Measurements from ENCODE around the gene UBN1.

DNA sequence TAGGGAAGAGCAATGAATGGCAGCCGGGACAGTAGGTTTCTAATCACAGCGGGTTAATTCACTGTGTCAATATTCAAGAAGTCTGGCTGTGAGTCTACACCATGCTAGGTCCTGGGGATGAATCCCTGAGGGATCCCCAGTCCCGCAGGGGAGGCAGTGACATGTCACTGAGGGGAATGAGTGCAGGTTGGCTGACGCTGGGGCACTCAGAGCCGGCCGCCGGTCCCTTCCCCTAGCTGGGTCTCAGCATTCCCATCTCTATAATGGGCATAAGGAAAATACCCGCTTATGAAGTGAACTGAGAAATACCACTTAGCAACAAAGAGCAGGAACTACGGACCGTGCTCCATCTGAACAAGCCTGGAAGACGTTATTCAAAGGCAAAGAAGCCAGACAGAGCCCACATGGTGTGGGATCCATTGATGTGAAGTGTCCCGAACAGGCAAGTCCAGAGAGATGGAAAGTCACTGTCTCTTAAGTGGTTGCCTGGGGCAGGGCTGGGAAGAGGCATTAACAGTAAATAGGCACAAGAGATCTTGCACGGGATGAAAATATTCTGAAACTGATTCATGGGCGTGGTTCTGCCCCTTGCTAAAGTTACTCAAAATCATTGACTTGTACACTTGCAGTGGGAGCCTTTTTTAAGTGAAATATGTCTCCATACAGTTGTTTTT is 57.8 kb downstream of the UBN1 start:
- no peak for TF ChIP-seq EZH2 (IDR thresholded peaks at IDR 0.05)
- no peak for TF ChIP-seq POLR2AphosphoS5 (IDR thresholded peaks at IDR 0.05; ENCODE audit: borderline replicate concordance, low read depth, low read length)
- TF ChIP-seq FOXP2 (optimal IDR thresholded peaks at IDR 0.05; ENCODE audit: control extremely low read depth, extremely low read length, insufficient read depth) = no peak

Measured in SK-N-MC (cell line).